PC-9 (cell line): ENCODE measurements around the gene NOCT.

Experiments used
- CTCF ChIP-seq: fragments of 200-600 bp; sonication (generic); conservative IDR thresholded peaks from 2 replicates; pipeline ENCODE4 v1.6.1; 2017; ENCODE audit warnings: mixed run types, antibody characterized with exemption, mild to moderate bottlenecking, moderate library complexity
- EZH2 ChIP-seq: fragments of 200-600 bp; sonication (generic); IDR thresholded peaks from 2 replicates; pipeline ENCODE4 v1.8.0; 2017; ENCODE audit warnings: antibody characterized with exemption, low read depth

GRCh38 chr4:138982754-138983153, 32.8 kb upstream of the NOCT start:
- TF ChIP-seq CTCF (no peak), EZH2 (no peak)
